GM19452 (cell line): ENCODE results near the gene WEE2.
"Not testable (repeated sequence)": the region's sequence is repeated elsewhere in the genome, so short reads cannot be mapped to it uniquely, and the experiment has no call there.

Experiments used
- ATAC-seq: cut with Tn5 transposase; IDR thresholded peaks from one replicate; pipeline ENCODE4 v1.9.1; 2021; ENCODE audit not compliant: unreplicated experiment

WEE2 gene

DNA sequence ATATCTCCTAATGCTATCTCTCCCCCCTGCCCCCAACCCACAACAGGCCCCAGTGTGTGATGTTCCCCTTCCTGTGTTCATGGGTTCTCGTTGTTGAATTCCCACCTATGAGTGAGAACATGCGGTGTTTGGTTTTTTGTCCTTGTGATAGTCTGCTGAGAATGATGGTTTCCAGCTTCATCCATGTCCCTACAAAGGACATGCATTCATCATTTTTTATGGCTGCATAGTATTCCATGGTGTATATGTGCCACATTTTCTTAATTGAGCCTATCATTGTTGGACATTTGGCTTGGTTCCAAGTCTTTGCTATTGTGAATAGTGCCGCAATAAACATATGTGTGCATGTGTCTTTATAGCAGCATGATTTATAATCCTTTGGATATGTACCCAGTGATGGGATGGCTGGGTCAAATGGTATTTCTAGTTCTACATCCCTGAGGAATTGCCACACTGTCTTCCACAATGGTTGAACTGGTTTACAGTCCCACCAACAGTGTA is 62.0 kb downstream of the WEE2 start:
- not testable (repeated sequence) for ATAC-seq

DNA sequence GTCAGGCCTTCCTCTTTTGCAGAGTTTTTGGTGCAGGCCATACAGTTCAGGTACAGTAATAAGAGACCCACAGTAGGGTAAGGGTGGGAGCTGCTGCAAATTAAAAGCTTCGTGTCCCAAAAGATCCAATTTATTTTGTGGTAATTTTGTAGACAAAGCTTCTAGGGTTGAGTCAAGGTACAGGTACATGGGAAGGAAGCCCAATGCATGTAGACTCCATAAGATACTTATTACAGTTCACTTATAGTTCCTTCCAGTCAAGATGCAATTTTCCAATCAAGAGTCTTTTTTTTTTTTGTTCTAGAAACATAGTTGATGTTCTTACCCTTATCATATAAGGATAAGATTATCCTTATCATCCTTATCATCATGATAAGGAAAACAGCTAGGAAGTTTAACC is 68.2 kb downstream of the WEE2 start, which contains the start of gene TAS2R4:
Gene TAS2R4, plus strand, starts transcription at position 301 of the 400 bp plus-strand sequence. CDS start 1,815 bp downstream, outside the sequence.
- ATAC-seq: no peak
